Measurements from ENCODE around the gene MAST4.

Gene MAST4

DNA sequence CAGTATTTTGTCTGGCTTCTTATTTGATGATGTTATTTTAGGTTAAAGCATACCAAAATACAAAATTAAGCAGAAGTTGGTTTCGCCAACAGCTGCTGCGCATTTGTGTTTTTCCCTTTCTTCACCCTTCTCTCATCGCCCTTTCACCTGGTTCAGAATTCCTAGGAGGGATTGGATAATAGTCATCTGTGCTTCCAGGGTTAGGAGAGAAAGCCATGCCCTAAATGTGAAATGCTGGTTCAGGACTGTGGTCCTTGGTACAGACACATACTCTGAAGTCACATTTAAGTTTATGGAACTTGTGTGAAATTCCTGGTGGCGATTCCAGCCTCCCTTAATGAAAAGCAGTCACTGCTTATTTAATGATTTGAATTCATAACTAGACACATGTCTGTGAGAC is 7.7 kb downstream of the MAST4 start:
- DNase-seq (ENCODE audit: low read depth in 2 of 3, low spot score in 1 of 3) = no peak

DNA sequence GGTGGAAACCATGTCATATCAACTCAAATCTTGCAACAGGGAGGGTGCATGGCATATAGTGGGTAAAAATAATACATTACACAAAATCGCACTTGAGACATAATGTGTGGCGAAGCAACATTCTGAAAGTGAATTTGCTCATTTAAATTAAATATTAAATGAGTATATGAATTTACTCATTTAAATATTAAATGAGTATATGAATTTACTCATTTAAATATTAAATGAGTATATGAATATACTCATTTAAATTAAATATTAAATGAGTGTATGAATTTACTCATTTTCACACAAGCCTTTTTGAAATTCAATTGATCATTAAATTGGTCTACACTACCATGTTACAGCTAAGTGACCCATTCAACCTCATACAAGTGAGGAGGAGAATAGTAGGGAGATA is 10.5 kb downstream of the MAST4 start:
- DNase-seq (ENCODE audit: low read depth in 2 of 3, low spot score in 1 of 3) = no peak

DNA sequence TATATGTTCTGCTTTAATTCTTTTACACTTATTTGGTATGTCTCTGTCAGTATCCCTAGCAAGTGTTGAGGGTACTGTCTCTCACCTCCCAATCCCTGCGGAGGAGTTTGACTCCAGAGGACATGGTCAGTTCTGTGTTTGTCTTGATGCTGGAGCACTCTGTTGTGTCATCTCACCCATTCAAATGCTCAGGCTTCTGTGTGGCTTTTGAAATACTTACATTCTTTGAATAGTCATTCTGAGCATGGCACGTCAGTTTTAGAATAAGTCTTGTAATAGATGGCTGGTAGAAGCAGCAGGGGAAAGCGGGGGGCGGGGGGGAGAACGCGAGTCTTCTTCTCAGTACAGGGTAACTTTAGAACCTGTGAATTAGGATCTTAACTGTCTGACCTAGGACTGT is 12.3 kb downstream of the MAST4 start:
- no peak for DNase-seq (ENCODE audit: low read depth in 2 of 3, low spot score in 1 of 3)

DNA sequence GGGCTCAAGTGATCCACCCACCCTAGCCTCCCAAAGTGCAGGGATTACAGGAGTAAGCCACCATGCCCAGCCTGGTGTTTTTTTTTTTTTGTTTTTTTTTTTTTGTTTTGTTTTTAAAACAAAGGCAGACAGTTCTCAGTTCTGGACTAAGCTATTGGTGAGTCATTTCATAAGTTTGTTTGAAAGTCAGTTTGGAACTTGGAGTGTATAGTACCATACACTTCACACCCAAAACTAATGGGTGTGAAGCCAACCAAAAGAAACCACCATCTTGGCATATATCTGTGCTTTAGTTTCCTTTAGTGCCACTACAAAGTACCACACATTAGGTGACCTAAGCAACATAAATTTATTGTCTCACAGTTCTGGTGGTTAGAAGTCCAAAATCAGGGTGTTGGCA is 13.4 kb downstream of the MAST4 start:
- no peak for DNase-seq (ENCODE audit: low read depth in 2 of 3, low spot score in 1 of 3)

DNA sequence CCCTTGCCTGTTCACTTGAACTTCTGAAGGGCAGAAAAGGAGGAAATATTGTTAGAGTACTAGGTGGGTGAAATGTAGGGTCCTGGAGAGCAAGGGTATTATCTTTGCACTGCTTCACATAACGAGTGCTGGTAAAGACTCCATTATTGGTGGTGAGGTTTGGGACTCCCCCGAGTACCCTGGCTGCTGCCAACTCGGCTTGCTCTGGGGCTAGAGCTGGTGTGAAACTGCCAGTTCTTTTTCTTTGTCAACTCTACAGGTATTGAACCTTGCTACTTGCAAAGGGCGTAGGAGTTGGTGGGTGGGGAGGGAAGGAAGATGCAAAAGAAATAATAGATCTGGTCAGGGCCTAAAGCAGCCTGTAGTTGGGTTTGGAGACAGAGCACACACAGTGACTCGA is 16.0 kb downstream of the MAST4 start:
- DNase-seq (ENCODE audit: low read depth in 2 of 3, low spot score in 1 of 3) = no peak

DNA sequence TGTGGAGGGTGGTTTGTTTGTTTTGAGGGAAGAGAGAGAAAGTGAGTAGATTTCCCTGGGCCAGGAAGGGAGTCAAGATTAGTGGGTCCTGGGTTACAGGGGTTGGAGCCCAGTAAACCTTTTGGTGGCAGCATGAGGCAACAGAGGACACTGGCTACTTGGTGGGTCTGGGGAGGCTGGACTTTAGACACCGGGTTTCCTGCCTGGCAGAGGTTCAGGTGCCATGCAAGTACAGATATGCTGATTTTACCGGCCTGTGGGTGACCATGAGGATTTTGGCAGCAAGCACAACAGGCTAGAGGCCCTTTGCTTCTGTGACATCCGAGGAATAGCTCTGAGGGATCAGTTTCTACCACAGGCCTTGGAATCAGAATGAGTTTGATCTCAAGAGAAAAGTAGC is 18.9 kb downstream of the MAST4 start:
- DNase-seq (ENCODE audit: low read depth in 2 of 3, low spot score in 1 of 3) = no peak

DNA sequence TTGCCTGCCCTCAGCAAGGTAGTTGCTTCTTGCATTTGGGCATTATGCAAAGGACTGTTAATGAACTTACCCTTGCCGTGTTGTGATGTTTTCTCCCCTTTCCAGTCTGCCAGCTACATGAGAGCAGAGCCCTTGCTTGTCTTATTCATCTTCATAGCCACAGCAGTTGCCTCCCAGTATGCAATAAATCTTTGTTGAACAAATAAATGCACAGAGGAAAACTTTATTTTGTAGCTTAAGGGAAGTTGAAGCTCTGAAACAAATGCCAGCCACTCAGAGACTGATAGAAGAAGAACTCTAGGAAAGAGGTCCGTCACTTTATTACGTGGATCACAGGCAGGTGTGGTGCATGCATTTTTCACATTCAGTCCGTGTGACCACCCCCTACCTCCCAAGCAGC is 19.7 kb downstream of the MAST4 start:
- no peak for DNase-seq (ENCODE audit: low read depth in 2 of 3, low spot score in 1 of 3)

DNA sequence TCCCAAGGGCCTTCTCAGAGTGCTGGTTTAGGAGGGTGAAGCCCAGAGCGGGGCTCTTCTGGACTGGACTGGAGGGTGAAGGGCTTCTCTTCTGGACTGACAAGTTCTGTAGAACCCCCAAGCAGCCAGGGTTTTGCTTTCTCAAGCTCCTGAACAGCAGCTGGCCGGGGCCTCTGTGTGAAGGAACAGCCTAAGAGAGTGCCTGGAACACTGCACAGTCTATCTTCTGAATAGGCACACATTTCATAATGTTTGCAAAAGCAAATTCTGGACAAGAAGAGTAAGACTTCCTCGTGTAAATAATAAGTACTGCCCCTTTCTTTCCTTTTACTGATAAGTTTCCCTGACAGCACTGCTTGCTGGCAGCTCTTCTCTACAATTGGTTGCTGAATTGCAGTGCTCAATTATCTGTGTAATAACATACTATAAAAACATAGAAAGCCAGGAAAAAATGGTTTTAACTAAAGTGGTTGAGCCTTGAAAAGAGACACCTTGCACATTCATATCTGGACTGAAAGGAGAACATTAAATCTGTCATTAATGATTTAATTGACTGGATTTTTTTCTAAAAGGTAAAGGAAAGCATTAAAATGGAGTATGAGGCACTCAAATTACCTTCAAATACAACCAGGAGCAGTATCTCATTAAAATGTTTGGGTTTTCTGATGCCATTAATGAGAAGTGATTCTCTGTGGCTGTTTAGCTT is 20.5 kb downstream of the MAST4 start:
- DNase-seq (ENCODE audit: low read depth in 2 of 3, low spot score in 1 of 3) = no peak

DNA sequence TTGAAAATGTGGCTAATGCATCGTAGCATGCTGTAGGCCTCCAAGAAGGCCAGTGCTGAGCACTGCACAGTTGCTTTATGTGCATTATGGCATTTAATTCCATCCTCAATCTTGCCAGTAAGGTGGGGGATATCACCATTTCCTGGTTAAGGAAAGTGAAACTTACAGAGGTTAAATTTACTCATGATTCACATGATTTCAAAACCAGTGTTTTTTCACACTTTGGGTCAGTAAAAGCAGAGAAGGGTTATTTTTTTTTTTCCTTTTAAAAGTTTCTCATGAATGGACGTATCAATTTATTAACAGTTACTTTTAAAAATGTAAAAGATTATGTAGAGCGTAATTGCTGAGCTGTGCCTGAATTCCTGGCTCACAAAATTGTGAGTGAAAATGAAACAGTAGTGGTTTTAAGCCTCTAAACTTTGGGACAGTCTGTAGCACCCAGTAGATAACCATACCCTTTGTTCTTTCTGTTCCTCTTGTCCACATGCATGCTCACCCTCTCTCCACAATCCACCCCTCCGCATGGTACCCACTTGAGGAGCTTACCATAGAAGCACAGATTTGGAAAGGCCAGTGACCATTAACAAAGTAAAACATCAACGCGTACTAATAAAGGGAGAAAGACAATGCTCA is 21.2 kb downstream of the MAST4 start:
- no peak for DNase-seq (ENCODE audit: low read depth in 2 of 3, low spot score in 1 of 3)

DNA sequence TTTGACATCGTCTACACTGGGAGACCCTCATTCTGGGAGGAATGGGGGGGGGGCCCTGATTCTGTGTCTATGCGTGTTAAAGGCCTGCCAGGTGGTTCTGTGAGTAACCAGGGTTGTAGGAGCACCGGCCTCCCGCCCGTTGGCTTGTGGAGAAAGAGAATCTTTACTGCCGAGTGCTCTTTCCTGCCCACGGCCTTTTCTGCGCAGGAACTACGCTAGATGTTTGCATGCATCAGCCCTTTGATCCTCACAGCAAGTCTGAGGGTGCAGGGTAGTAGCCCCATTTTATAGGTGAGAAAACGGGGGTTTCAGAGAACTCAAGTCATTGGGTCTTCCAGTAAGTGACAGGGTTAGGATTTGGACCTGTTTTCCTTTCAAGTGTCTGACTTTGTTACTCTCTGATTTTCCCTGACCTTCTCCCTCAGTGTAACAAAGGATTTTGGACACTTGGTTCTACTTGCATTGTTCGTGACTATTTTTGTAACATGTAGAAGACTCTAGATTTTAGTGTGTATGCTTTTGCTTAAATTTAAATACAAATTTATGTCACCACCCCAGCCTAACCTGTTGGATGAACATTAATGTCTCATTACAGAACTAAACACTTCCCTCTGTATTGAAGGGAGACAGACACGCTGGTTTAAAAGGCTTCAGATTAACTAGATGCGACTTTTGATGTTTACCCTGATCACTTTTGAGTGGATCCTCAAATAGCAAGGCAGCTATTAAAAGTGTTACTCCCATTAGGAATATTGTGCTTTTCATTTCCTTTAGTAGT is 22.0 kb downstream of the MAST4 start:
- no peak for DNase-seq (ENCODE audit: low read depth in 2 of 3, low spot score in 1 of 3)

DNA sequence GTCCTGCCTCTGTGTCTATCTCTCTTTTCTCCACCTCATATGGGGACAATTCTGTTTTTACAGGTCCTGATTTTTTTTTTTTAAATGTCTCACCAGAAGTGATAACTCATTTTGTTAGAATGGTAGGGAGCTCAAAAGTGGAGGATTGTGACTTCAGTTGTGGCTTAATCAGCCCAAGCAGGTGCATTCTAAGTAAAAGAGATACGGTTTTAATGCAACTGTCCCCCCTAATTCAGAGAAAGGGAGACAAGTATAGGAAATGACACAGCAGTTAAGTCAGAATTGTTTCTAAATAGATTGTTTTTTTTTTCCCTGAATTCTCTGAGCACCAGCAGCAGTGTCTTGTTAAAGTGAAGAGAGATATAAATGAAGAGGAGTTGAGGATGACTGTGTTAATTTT is 24.5 kb downstream of the MAST4 start:
- no peak for DNase-seq (ENCODE audit: low read depth in 2 of 3, low spot score in 1 of 3)

DNA sequence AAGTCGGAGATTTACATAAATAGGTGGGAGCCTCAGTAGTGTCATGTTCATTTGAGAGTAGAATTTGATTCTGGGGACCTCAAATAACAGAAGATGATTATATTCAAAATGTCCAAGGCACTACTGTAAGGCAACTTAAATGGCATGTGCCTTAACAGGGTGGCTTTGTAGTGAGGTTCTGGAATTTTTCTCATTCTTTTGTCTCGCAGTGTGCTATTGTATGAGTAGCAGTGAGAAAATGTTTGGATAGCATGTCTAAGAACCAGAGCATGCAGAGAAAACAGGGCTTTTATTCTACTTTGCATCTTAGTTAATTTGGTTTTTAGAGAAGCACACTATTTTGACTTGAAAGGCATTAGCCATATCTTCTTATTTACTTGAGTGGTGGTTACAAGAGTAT is 25.0 kb downstream of the MAST4 start:
- DNase-seq (ENCODE audit: low read depth in 2 of 3, low spot score in 1 of 3) = no peak

DNA sequence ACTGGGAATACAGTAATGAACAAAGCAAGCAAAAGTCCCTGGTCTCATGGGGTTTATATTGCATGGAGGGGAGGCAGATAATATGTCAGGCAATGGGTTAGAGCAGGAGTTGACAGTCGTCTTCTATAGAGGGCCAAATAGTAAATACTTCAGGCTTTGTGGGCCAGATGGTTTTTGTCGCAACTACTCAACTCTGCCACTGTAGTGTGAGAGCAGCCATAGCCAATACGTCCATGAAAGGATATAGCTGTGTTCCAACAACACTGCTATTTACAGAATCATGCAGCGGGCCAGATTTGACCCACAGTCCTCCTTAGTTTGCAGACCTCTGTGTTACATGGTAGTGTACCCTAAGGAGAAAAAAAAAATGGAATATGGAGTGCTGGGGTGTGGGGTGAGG is 25.5 kb downstream of the MAST4 start:
- no peak for DNase-seq (ENCODE audit: low read depth in 2 of 3, low spot score in 1 of 3)

DNA sequence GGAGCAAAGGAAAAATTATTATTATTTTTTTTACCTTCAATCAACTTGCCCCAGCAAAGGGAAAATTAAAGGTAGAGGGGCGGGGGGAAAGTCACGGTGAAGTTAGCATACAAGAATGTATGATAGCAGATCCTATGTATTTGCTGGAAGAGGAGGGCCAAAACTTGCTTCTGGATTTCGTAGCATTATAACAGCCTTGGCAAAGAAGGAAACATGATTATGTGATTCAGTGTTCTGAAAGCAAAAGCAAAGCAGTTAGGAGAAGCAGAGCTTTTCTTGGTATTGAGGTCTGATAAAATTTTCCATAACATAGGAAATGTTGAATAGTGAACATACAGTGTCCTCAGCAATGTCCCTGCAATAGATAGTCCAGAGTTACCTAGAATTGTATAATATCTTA is 32.4 kb downstream of the MAST4 start:
- DNase-seq (ENCODE audit: low read depth in 2 of 3, low spot score in 1 of 3) = no peak

DNA sequence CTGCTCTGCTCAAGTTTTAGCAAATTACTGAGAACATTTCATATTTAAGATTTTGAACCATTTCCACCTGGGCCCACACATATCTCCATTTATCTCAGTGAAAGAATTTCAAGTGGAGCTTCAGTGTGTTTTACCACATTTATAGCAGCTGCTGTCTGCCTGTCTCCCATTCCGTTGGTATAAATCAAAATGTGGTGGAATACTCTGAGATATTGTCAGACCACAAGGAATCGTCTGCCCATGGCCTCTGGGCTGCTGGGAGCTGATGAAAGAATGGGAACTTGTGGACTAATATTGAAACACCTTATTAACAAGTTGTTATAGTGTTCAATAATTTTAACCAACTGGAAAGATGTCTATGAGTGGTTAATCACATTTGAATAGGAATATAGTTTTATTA is 33.3 kb downstream of the MAST4 start:
- no peak for DNase-seq (ENCODE audit: low read depth in 2 of 3, low spot score in 1 of 3)

DNA sequence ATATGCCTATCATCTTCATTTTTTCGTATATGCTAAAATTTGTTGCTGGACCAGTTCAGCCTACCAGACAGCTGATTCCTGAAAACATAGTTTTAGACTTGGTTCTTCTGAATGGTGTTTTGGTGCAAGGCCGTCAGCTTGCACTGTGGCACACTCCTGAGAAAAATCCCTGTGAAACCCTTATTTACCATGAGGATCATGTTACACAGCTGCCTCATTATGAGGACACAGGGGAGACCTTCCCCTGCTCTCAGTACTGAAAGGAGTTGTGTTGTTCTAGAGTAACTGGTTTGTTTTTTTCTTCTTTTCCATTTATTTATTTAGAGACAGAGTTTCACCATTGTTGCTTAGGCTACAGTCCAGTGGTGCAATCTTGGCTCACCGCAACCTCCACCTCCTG is 37.6 kb downstream of the MAST4 start:
- no peak for DNase-seq (ENCODE audit: low read depth in 2 of 3, low spot score in 1 of 3)

DNA sequence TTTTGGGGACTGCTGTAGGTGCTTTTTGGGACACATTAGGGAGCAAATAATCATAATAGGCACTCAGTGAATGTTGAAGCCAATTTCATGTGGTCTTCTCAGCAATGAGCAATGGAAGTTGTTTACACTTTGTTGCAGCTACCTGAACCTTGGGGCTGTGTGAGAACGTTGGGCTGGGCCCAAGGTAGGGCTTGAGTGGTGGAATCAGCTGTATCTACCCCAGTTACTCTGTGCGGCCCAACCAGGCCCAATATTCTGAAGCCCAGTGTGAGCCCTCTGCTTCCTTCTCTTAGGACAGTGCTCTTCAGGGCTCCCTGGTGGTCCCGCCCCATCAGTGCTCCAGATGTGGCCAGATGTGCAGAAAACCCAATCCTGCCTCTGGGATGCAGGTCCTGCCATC is 38.4 kb downstream of the MAST4 start:
- DNase-seq (ENCODE audit: low read depth in 2 of 3, low spot score in 1 of 3) = no peak

DNA sequence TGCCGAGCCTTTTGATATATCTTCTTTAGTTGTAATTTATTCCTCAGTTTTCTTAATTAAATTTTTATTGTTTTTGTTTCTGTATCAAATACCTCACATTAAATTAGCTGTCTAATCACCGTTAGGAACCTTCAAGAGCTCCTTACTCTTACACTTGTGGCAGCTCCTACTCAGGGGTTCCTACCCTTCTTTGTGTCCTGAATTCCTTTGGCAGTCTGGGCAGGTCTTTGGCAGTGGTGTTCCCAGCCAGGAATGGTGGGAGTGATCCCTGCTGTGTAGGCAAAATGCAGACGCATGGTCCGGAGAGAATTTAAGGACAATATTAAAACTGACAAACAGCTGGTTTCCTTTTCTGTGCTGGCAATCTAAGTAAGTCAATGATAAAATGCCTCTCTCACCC is 41.8 kb downstream of the MAST4 start:
- no peak for DNase-seq (ENCODE audit: low read depth in 2 of 3, low spot score in 1 of 3)

DNA sequence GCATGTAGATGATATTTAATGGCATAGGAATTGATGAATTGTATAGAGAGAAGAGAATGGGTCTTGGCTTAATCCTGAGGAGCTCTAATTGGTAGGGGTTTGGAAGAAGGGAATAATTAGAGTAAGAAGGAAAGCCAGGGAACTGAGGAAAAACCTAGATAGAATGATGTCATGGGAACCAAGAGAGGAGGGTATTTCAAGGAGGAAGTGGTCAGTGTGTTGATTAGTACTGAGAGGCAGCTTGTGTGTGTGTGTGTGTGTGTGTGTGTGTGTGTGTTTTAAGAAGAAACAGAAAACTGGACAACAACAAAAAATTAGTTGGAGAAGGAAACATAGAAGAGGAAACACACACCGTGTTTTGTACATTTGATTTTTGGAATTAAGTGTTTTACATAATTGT is 42.8 kb downstream of the MAST4 start:
- no peak for DNase-seq (ENCODE audit: low read depth in 2 of 3, low spot score in 1 of 3)

DNA sequence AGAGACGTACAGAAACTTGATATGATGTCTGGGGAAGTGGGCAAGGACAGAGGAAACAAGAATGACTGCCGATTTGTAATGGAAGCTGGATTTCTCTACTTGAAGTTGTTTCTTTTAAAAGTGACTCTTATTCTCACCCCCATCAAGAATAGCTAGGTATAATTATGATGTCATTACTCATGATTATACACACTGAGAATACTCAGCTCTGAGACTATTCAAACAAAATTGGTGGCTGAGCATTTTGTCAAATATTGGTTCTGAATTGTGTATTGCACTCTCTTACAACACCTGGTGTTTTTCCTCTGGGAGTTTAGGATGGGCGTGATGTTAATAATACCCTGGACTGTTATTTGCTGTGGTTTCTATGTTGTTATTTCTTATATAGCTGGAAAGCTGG is 46.3 kb downstream of the MAST4 start:
- no peak for DNase-seq (ENCODE audit: low read depth in 2 of 3, low spot score in 1 of 3)

DNA sequence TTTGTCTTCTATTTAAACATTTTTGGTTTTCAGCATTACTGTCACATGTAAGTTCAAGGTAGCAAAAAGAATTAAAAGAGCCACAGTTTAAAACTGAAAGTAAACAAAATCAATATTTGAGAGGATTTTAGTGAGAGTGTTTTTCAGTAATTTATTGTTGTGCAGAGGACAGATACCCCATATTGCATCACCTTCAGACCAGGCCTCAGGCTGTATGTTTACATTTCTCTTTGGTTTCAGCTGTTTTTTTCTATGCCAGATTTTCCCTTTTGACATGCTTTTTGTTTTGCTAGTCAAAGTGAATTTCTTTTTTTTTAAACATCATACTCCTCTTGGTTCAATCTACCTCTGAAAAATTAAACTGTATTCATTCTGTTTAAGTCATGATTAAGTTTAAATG is 47.2 kb downstream of the MAST4 start:
- DNase-seq (ENCODE audit: low read depth in 2 of 3, low spot score in 1 of 3) = no peak

DNA sequence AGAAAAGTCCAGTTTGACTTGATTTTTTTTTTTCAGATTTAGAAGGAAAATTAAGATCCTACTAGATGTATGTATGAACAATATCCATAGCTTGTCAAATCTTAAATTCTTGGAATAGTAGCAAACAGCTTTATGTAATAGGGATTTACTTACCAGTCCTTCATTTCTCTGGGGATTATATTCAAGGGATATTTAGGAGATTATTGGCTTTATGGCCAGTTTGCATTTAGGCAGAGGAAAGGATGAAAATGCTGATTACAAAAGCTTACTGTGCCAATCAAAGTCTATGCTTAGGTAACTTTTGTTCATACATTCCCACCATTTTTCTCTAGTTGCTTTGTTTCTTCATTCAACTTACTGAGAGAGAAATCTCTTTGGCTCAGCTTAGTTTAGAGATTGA is 47.9 kb downstream of the MAST4 start:
- DNase-seq (ENCODE audit: low read depth in 2 of 3, low spot score in 1 of 3) = no peak

DNA sequence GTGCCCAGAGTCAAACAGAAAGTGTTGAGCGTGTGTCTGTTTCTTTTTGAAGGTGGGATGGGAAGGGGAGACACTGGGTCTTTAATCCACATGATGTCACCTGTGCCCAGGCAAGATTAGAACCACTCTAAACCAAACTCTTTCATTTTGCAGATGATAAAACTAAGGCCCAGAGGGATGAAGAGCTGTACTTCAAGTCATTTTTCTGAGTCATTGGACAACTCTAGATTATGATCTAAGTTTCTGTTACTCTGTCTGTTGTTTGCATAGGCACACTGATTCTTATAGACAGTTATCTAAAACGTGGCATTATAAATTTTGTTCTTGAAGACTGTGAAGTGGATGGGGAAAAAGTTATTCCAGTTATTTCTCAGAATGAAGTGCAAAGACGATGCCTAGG is 48.8 kb downstream of the MAST4 start:
- DNase-seq (ENCODE audit: low read depth in 2 of 3, low spot score in 1 of 3) = no peak

Measured in stimulated activated CD4-positive, alpha-beta T cell treated with anti-CD3 and anti-CD28 coated beads, Interleukin-12 subunit alpha, Interleukin-12 subunit beta, amount 100 ng/mL, for 48 hours (primary cell).